Fibroblast of skin of right quadriceps (primary cell): ENCODE data around the gene SLC9A9.

ENCODE experiments used
- DNase-seq: peaks from one replicate; pipeline ENCODE4 v3.0.0-alpha.2; 2013

The SLC9A9 gene

DNA sequence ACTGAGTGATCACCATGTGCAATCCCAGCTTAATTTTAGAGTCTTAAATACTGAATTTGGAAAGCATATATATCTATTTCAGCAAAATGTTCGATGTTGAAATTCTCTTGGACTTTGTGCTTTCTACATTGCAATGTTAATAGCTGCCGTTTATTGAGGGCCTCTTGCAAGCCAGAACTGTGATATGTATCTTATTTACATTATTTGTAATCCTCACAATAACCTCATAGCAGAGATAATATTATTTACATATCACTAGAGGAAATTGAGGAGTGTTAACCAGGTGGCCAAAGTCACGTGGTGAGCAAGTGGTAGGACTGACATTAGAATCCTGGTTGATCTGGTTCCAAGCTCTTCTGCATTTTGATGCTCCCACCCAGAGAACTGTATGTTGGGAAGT, 254.1 kb downstream of the SLC9A9 start:
- no peak for DNase-seq

DNA sequence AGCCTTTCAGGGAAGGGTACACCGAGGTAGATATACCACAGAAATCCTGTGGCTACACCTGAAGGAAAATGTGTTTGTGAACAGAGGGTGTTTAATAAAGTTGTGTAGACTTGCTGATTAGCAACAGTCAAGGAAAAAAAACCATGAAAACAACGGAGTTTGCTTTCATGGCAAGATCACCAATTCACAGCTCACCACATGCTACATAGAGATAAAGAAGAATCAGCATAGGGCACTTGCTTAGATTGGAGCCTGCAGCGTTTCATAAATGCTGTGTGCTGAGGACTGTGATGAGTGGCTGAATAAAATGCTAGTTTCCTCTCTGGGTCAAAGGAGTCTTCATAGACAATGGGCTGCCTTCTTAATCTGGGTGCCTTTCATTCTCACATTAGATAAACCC, 257.6 kb downstream of the SLC9A9 start:
- DNase-seq: no peak

DNA sequence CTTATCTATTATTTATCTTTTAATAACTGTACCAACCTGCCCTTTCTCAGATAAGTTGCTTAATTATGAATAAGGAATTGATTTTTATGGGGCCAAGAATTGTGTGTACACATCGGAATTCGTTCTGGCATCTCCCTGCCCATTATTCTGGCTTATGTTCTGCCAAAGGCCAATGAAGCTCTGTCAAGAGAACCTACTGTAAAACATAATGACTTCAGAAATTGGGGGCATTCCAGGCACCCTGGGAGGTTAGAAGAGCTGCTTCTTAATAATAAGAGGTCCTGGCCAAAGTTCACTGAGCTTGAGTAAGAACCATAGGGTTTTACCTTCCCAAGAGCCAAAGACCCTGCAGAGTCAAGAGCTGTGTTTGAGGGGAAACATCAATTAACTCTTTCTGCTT, 261.7 kb downstream of the SLC9A9 start:
- DNase-seq: peak; percentile 3

DNA sequence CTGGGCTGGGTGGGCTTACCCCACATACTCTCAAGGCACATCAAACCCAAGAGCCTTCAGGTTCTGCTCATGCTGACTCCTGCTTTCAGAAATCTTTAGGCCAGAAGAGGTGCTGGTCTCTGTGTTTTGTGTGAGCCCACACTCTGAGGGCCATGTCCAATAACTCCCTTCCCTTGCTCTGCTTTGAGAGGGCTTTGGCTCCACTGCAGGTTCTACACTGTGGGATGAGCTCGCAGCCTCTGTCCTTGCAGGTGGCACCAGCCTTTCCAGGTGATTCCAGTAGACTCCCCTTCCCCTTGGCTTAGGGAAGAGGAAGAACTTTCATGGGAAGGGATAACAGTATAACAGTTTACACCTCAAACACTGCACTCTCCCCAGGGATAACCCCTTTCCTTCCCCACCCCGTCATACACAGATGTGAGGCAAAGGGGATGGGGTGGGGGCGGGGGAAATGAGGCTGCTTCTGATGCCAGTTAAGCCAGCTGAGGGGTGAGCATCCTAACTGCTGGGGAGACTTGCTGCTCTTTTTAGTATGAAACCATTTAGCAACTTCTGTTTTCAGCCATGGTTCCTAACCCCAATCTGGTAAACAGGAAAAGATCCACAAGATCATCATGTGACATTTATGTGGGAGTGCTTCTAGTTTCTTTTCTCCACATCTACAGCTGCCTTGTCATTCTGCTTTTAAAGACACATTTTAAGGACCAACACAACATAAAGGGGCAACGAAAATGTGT, 262.4 kb downstream of the SLC9A9 start:
- no peak for DNase-seq

DNA sequence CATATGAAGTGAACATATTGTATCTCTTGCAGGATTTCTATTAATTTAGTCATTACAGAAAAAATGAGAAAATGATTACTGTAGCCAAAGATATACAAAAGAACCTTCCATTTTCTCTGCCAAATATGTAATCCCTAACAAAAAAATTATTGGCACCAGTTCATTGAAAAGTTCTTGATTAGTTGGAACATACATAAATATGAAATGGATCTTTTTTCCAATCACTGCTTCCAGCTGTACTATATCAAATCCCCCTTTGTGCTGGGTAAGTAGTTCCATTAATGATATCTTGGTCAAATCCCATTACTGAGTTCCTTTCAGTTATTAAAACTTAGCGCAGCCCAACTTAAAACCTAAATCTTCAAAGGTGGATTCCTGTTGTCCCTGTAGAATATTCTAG, 263.8 kb downstream of the SLC9A9 start:
- DNase-seq: no peak

DNA sequence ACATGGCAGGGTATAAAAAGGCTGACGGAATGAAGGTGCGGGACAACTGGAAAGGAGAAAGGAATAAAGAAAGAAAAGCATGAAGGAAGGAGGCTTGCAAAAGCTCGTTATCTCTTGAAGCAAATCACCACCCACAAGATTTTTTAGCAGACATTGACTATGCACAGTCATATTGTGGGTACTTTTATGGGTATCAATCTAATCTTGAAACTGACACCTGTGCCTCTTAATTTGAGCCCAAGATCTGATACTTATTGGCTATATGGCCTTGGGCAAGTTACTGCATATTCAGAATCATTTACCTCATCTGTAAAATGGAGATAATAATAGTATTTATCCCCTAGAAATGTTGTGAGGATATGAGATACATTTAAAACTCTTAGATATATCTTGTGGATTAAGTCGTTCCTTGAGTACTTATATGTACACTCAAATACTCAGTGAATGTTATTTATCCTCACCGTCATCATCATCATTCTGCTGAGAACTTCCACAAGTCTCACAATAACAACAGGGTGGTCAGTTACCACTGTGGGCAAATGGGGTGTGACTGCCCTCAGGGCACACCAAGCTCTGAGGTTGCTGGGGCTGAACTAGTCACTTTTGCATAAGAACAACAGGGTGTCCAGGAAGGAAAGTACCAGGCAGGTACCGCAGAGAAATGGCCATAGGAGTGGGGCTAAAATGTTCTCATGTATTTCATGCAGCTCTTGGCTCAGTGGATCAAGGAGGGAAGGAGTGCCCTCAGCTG, 266.1 kb downstream of the SLC9A9 start:
- no peak for DNase-seq

DNA sequence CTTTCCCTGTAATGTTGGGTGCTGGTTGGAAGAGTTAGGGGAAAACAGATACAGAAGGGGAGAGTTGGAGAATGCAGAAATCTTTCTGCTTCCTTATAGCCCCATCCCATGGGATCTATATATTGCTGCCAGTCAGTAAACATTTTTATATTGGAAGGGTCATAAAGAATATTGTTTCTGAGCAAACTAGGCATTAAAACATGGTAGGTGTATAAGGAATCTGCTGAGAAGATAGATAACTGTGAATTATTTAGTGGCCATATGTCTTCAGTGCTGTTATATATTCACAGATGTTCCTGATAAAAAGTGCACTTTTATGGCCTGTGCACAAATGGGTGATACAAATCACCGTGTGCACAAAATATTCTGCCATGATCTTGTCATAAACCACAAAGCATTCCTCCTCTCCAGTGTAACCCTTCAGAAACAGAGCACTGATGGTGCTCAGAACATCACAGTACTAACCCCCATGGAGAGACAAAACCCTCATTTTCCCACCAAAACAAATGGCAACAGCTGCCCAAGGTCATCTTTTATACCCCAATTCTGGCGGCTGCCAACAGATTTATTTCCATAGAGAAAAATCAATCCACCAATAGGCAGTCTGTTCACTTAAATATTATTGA, 269.3 kb downstream of the SLC9A9 start:
- DNase-seq: peak; percentile 16

DNA sequence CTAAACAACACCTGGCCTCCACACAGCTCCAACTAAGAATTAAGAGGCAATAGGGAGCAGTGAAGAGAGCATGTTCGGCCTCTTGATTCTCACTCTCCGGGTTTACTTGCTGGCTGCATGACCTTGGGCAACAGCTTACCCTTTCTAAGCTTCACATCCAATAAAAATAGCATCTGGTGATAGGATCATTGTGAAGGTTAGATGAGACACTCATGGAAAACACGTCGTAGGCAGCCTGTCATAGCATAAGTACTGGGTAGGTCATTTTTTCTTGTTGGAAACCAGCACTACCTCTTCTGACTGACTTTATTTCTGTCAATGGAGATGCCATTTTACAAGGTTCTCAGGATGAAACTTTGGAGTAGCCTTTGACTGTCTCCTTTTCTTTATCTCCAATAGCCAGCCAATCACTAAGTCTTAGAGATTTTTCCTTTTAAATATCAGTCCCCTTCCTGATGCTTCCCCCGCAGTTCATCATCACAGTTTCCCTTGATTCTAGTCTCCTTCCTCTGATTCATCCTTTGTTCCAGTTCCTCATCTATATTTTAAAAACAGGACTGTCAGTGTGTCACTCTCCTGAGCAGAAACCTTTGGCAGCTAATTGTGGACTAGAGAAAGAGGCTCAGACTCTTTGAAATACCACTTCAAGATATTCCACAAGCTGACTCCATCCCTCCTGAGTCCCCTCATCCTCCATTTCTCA, 271.5 kb downstream of the SLC9A9 start:
- no peak for DNase-seq

DNA sequence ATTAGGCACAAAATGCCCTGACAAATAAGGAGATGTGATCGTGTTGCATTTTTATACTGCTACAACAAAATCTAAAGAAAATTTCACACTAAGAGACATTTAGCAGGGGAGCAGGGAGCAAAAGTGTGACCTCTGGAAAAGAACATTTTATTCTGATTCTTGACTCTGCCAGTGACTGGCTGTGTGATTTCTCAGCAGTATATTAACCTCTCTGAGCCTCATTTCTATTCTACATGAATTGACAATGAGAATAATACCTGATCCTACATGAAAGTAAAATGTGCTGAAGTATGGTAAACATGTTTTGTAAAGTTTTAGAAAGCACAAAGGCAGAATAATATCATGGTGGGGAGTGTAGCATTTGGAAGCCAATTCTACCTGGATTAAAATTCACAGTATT, 273.3 kb downstream of the SLC9A9 start:
- DNase-seq: no peak

DNA sequence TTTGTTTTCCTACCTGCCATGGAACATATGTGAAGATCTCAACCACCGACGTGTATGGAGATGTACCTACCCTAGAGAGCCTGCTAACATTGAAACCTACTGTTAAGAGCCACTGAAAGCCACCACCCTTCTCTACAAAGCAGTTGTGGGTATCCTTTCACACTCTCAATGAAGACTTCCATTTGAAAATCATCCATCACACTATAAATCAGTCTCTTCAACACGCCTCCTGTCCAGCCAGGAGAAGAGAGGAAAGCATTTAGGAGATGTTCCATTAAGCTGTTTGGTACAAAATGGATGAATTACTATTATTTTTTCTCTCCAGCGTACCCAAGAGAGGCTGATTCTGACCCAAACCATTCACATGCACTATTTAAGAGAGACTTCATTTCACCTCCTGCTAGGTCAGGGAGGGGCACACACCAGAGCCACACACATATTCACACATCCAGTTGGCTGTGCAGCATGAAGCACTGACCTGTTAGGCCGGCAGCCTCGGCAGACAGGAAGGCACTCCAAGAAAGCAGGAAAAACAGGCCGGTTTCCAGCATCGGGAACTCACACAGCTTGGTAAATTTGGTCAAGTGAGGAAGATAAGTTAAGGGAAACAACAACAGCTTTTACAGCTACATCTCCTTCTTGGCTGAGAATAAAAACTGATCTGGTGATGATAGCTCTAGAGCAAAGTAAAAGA, 274.5 kb downstream of the SLC9A9 start:
- DNase-seq: no peak

DNA sequence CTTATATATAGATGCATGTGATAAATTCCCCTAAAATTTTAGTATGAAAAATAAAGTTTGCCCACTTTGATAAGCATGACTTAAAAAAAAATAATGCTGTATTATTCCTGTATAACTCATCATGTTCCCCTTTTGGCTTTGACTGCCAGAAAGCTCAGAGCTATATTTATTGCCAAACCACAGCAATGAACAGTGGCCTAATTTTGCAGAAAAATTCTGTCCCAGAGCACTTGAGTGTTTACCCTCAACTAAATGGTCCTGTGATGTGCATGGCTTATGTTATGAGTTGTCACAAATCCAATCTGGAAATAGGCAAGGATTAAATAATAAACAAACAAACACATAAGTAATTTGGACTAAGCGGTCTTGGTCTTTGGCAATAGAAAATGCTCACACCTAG, 276.7 kb downstream of the SLC9A9 start:
- no peak for DNase-seq

DNA sequence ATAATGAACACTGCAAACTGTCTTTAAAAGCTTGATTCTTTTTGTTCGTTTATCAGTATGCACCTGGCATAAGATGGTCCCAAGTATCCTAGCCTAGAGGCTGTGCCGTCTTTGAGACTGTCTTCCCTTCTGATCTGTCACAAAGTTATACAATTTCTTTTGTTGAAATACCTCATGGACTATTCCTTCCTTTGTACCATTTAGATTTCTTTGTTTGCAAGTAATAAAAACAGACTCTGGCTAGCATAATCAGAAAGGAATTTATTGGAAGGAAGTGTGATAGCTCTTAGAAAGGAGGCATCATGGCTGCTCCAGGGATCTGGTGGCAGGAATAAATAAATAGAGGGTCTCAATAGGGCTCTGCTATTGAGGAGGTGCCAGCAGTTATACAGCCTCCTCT, 280.4 kb downstream of the SLC9A9 start:
- DNase-seq: no peak

DNA sequence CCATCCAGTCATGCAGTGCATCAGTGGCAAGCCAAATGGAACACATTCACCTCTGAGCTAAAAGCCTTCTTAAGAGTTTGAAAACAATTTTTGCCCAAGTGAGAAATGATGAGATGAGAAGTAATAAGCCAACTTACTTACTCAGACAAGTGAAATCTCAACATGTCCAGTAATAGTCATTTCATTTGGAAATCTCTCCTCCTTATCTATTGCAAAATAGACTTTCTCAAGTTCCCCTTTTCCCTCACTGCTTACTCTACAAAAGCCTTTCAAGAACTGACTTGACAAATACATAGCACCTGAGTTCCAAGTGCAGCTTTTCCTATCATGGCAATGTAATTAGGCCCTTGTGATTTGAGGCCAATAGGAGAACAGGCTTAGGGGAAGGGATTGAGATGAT, 282.3 kb downstream of the SLC9A9 start:
- DNase-seq: no peak

DNA sequence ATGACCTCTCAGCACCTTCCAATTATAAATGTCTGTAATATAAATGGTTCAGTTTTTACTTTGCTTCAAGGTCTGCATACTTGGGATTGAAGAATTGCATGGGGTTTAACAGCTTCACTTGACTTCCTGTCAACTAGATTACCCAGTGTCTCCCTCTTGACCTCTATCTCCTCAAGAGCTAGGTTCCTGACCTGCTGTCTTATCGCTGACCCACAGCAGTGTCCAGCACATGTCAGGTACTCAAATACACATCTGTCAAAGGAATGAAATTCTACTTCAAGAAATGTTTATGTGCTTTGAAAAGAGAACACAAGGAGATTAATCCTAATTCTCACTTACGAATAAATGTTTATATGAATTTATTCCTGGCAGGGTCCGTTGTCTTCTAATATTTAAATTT, 284.5 kb downstream of the SLC9A9 start:
- DNase-seq: no peak

DNA sequence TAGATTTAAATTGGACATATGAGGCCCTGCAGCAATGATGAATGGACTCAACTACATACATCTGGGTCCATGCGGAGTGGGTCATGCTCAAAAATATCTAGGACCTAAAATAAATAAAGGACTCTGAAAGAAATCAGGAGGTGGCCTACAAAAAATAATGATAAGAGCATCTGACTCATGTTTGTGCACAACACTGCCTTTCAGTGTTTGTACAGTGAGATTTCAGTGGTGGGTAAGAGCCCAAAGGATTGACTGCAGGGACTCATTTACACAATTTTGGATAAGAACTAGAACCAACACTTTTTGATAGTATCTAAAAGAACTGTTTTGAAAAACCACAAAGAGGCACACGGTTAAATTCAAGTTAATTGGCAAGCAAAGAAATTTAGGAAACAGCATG, 285.5 kb downstream of the SLC9A9 start:
- DNase-seq: no peak

DNA sequence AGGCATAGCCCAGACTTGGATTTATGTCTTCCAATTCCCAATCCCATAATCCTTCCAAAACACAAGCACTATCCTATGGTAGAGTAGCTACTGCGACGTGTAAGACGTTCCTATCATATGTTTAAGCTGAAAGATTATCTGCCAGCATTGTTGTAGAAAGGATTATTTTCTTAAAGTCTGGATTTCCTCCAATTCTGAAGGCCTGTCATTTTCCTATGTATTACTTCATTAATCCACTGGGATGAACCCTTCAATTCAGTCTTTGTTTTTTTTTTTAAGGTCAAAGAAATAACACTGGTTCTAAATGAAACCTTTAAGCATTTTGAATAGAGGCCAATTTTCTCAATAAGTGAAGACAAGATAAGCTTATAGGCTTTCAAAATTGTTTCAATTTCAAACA, 289.0 kb downstream of the SLC9A9 start:
- DNase-seq: no peak

DNA sequence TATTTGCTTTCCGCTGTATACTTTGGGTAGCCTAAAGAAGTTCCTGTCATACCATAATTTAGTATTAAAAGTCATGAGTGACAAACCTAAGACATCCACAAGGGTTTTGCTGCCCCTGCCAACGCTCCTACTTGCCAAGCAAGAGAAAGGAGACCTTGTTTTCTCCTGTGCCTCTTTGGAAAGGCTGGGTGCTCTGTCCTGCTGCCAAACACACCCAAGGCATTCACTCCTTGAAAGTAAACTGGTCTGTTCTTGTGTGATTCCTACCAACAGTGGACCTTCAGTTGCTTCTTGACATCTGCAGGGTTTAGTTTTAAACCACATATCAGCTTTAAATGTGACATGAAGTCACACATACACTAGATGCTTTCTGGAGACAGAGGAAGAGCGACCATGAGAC, 295.4 kb downstream of the SLC9A9 start:
- no peak for DNase-seq

DNA sequence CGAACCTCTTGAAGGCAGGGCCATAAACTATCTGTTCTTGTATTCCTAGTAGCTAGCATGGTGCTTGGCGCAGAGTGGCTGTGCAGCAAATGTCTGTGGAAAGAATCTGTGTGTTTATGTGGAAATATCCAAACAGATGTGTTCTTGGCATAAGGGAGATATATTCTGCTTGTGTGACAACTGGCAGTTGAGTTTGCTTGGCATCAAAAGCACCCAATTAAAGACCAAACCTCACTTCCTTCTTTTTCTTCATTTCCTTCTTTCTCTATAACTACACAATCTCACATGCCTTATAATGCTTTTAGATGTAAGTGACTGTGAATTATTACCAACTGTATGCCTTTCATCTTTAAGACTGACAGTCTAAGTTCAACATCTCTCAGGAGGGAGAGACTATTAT, 296.5 kb downstream of the SLC9A9 start:
- no peak for DNase-seq

DNA sequence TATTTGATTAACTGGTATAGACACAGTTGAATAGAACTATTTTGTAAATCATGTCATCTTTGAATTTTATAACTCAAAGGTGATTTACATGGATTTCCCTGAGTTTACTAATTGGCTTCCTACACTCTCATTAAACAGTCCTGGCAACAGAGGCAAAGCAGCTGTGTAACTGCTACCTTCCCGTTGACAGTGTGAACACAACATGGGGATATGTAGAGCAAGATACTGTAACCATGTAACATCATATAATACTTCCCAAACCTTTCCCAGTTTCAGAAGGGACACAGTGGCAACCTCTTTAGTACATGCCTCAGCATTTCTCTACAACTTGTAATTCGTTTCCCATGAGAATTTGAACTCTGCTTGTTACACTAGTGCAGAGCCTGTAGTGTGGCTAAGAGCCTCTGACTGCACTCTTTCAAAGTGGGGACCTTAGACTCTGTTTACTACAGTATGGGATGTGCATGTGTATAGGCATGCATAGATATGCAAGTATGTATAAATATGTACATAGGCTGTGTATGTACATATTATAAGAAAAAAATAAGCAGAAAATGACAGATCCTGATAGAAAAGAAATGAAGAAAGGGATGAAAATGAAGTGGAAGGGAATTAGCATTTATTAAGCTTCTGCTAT, 299.3 kb downstream of the SLC9A9 start:
- no peak for DNase-seq

DNA sequence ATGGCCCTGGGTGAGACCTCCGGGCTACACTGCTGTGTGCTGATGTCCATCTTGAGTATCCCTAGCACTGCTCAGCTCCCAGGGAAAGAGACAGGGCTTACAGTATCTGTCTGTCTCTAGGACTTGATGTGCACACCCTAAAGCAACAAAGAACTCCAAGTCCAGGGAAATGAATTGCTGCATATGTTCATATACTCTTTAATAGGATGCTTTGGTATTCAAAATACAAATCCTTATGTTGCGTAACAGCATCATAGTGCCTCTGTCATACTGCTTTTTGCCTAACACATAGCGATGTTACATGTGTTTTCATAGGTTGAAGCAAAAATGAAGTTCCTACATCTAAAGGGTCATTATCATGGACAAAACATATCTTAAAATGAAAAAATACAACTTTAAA, 299.9 kb downstream of the SLC9A9 start:
- no peak for DNase-seq

DNA sequence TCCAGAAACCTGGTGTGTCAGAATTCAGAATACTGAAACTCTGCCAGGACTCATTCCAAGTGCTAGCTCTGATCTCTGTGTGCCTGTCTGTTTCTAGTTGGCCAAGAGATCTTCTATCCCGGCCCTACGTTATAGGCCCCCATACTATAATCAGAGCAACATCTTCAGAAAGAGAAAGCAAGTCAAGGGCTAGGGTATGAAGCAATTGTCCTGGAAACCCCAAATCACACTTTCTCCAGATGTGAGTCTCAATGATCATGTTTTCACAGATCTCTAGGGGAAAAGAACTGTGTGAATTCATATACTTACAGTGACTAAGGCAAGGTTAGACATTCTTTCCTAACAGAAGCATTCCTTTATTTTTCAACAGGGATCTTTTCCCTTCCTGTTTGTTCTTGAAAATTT, 309.7 kb downstream of the SLC9A9 start:
- peak; percentile 84 for DNase-seq

DNA sequence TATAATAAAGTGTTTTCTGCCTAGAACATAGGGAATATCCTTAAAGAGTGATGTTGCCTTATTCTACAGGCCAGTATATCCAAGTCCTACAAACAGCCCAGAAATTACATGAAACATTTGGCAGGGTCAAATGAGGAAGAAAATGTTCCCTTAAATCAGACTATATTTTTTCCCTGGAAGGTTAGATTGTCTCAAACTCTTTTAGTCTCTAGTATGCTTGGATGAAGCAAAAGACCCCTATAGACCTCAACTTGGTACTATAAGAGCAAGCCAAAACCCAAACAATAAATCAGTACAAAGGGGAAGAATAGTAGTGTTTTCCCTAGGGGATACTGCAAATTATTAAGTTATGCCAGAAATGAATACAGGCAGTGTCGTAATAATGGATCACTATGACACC, 310.2 kb downstream of the SLC9A9 start:
- DNase-seq: no peak
